HG02571 (cell line): Measurements from ENCODE around the gene NME4.
"Not testable (repeated sequence)": the region's sequence is repeated elsewhere in the genome, so short reads cannot be mapped to it uniquely, and the experiment has no call there.

Experiments
- ATAC-seq: cut with Tn5 transposase; IDR thresholded peaks from one replicate; pipeline ENCODE4 v1.9.1; 2021; ENCODE audit warnings: mild to moderate bottlenecking, moderate library complexity; ENCODE audit not compliant: unreplicated experiment

NME4 gene

DNA sequence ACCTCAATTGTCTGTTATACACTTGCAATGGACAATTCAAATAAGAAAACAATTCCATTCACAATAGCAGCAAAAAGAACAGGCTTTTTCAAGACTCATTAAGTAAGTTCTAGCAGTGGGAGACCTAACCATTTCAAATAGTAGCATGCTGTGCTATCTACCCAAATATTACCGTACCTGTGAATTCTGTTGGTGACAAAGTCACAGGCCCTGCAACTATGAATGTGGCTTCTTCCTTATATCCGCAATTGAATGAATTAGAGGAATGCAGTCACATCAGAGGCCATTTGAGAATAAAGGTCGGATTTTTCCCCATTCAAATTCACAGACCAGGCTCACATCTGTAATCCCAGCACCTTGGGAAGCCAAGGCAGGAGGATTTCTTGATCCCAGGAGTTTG lies 800 bp upstream of the NME4 start:
- no peak for ATAC-seq

DNA sequence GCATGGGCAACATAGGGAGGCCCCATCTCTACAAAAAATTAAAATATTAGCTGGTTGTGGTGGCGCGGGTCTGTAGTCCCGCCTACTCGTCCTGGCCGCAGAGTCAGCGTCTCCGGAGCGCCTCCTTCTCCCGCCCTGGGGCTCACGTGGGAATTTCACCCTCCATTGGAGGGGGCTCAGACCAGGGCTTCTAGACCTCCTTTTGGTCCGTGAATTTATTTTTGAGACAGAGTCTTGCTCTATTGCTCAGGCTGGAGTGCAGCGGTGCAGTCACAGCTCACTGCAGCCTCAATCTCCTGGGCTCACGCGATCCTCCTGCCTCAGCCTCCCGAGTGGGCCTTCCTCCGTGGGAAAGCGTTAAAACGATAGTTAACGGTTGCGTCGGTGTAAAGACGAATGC lies 394 bp upstream of the NME4 start:
- no peak for ATAC-seq

DNA sequence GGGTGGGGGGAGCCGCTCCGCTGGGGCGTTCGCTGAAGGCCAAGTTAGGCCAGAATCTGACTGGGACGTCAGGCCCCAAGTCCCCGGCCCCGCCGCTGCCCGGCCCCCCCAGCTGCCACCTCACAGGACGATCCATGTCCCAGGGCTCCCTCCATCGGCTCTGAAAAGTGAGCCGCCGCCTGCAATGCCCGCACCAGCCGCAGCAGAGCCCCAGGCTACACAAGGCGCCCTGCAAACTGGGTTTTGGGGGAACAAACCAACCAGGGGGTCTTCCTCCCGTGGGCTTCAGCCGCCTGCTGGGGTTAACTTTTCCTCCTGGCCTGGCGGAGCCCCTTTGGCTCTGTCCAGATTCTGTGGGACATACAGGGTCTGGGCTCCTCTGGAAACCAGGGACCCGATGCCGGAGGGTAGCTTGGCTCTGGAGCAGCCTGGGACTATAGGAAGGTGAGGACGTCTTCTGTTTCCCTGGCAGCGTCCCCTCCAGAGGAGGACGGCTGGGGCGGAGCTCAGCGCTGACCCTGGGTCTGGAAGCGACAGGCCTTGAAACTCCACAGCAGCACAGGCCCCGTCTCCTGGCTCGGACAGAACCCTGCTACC lies 835 bp downstream of the NME4 start:
- ATAC-seq, result no peak

DNA sequence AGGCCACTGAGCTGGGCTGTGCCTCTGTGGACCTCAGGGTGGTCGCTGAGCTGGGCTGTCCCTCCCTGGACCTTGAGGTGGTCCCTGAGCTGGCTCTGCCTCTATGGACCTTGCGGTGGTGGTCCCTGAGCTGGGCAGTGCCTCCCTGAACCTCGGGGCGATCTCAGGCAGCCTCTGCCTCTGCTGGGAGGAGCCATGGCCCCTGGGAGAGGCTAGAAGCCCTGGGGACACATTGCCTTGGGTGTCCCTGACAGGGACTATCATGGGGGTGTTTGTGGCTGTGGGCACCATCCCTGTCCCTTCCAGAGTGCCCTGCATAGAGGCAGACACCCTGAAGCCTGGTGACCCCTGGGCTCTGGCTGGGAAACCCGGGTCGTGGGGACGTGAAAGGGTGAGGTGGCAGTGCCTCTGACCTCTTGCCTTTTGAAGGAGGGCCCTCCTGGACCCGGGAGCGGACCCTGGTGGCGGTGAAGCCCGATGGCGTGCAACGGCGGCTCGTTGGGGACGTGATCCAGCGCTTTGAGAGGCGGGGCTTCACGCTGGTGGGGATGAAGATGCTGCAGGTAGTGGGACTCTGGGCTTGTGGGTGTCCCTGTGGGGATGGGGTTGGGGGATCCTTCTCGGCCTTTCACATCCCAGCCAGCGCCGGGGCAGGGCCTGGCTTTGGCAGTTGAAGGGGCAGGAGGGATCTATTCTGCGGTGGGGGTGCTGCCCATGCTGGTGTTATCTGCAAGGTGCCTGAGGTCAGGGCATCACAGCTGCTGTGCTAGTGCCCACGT lies 1.8 kb downstream of the NME4 start:
- no peak for ATAC-seq

DNA sequence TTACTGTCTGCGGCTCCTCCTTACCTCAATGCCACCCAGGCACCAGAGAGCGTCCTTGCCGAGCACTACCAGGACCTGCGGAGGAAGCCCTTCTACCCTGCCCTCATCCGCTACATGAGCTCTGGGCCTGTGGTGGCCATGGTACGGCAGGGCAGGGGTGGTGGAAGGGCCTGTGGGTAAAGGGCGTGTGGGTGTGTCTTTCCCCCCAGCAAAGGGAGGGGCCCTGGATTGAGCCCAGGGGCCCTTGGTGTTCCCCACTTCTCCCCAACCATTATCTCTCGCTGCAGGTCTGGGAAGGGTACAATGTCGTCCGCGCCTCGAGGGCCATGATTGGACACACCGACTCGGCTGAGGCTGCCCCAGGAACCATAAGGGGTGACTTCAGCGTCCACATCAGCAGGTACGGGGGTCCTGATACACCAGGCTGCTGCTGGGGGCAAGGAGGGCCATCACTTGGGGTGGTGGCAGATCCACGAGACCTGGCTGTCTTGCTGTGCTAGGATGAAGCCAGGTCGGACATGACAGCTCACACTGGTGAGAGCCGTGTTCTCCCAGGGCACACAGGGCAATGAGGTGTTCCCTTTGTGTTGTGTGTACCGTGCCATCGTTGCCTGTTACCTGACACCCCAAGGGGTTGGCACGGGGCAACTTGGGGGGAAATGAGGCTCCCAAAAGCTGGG lies 2.5 kb downstream of the NME4 start:
- ATAC-seq, result no peak

DNA sequence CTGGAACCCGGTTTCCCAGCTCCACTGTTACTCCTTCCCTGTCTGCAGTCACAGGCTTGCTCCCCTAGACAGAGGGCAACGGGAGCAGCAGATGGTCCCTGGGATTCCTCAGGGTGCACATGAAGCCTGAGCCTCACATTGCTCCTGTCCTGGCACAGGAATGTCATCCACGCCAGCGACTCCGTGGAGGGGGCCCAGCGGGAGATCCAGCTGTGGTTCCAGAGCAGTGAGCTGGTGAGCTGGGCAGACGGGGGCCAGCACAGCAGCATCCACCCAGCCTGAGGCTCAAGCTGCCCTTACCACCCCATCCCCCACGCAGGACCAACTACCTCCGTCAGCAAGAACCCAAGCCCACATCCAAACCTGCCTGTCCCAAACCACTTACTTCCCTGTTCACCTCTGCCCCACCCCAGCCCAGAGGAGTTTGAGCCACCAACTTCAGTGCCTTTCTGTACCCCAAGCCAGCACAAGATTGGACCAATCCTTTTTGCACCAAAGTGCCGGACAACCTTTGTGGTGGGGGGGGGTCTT lies 3.1 kb downstream of the NME4 start:
- no peak for ATAC-seq

DNA sequence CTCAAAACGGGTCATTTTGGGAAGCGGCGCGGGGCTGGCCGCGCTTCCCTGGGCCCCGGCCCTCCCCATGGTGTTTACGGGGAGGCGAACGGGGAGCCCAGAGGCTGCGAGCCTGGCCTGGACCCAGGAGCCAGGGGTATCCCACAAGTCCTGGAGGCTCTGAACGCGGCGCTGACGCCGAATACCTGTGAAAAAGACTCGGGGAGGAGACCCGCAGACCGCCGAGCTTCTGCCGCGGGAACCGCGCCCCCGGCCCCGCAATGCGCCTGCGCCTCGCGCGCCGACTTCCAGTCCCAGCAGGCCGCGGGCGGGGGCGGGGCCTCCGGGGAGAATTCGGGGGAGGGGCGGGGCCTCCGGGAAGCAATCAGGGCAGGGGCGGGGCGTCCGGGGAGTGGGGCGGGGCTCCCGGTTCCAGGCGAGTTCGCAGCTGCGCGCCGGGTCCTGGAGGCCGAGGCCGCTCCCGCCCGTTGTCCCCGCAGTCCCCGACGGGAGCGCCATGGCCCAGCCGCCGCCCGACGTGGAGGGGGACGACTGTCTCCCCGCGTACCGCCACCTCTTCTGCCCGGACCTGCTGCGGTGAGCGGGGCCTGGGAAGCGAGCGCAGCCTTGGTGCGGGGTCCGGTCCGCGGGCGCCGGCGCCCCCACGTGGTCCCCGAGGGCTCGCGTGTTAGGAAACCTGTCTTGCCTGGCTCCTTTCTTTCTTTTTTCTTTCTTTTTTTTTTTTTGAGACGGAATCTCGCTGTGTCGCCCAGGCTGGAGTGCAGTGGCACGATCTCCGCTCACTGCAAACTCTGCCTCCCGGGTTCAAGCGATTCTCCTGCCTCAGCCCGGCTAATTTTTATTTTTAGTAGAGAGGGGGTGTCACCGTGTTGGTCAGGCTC lies 4.7 kb downstream of the NME4 start, which contains the start of gene DECR2:
Gene DECR2 (plus strand): TSS at position 418 of the 881 bp plus-strand sequence. CDS start 79 bp downstream, at position 497.
- ATAC-seq, result no peak

DNA sequence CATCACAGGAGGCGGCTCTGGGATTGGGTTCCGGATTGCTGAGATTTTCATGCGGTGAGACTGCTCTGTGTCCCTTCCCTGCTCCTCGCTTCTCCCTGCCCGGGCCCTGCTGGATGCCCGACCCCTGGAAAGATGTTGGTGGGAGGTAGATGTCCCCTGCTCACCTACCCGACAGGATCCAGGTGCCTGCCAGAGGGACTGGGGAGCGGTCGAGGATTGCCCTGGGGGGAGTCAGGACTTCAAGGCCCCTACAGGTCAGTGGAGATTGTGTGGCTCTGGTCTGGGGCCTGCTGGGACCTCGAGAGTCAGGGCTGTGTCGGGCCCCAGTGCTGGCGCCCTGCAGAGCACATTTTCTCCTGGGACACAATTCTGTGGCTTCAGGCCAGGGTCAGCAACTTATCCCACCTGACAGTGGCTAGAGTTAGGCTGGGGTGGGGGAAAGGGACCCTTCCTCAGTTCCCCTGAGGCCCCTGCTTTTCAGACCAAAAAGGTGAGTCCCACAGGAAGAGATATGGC lies 8.0 kb downstream of the NME4 start:
- no peak for ATAC-seq

DNA sequence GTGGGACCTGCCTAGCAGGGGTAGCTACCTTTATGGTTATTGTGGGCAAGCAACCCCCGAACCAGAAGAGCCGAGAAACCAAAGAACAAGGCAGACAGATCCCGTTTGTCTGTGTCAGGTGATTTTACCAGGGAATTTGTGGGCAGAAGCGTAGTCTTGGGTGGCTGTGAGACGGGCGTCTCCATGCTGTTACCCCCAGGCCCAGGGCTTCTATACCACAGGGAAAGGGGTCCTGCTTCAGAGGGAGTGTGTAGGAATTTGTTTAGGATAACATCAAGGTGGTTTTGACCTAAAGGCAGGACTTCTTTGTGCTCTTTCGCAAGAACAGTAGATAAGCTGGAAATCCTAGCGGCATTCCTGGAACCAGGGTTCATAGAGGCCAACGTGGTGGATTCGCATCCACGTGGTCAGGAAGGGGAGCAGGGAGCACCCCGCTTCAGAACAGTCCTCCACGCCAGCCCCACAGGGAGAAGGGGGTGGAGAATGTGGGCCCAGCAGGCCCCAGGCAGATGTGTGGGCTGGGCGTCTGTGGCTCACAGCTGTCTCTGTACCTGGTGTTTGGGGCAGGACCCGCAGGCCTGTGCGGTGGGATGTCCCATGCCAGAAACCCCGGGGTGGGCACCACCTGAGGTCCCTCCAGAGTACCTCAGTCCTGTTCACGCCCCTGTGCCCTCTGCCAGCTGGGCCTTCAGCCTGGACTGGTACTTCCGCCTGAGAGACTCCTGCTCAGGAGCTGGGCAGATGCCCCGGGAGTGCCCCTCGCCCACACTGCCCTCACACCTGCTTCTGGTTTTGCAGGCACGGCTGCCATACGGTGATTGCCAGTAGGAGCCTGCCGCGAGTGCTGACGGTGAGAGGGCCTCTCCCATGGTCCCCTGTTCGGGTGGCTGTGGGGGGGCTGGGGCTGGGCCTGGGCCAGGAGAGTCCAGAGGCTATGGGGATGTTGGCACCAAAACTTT lies 8.8 kb downstream of the NME4 start:
- ATAC-seq, result no peak

DNA sequence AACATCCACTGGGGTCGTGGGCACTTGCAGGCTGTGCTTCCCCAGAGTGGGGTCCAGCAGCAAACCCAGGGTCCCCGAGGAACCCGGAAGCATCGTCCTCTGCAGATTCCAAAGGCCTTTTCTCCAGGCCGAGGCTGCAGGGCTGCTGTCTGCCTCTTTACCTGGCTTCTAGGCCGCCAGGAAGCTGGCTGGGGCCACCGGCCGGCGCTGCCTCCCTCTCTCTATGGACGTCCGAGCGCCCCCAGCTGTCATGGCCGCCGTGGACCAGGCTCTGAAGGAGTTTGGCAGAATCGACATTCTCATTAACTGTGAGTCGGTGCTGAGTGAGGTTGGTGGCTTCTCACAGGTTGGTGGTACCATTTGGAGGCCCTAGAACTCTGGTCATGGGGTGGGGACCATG lies 10.3 kb downstream of the NME4 start:
- no peak for ATAC-seq

DNA sequence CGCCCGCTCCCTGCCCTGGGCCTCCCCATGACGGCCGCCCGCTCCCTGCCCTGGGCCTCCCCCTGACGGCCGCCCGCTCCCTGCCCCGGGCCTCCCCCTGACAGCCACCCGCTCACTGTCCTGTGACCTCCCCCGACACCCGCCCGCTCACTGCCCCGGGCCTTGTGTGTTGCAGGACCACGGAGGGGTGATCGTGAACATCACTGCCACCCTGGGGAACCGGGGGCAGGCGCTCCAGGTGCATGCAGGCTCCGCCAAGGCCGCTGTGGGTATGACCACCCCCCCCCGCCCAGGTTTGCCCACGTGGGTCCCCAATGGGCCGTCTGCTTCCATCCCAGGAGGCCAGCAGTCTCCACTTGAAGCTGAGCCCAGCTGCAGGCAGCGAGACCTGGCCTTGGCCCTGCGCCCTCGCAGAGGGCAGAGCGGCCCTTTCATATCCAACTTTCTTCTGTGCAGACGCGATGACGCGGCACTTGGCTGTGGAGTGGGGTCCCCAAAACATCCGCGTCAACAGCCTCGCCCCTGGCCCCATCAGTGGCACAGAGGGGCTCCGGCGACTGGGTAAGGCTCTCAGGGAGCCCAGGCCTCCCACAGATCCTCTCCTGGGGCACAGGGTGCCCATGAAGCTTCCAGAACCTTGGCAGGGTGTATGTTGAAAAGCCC lies 13.6 kb downstream of the NME4 start:
- ATAC-seq, result no peak

DNA sequence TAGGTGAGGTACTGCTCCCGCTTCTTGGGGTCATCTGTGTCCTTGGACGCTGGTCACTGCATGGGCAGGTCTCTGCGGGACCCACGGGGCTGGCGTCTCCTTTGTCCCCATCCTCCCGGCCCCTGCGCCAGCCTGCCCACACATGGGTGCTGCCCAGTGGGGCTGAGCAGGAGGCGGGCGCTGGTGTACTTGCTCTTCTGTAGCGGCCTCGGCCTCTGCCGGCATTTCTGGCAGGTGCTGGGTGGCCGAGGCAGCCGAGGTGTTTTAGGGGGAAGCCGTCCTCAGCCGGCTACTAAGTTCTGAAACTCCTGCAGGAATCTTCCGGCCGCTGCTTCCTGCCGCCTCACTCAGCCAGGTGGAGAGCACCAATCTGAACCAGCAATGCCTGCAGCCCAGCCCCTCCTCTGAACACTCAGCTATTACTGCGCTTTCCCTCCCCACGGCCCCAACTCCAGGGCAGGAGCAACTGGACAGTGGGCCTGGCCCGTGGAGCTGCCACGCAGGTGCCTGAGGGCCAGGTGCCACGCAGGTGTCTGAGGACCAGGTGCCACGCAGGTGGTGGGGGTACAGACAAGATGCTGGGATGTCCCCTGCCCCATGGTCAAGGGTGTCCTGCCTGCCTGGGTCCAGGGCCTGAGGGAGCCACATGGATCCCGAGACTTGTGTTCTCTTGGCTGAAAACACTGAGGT lies 14.7 kb downstream of the NME4 start:
- no peak for ATAC-seq

DNA sequence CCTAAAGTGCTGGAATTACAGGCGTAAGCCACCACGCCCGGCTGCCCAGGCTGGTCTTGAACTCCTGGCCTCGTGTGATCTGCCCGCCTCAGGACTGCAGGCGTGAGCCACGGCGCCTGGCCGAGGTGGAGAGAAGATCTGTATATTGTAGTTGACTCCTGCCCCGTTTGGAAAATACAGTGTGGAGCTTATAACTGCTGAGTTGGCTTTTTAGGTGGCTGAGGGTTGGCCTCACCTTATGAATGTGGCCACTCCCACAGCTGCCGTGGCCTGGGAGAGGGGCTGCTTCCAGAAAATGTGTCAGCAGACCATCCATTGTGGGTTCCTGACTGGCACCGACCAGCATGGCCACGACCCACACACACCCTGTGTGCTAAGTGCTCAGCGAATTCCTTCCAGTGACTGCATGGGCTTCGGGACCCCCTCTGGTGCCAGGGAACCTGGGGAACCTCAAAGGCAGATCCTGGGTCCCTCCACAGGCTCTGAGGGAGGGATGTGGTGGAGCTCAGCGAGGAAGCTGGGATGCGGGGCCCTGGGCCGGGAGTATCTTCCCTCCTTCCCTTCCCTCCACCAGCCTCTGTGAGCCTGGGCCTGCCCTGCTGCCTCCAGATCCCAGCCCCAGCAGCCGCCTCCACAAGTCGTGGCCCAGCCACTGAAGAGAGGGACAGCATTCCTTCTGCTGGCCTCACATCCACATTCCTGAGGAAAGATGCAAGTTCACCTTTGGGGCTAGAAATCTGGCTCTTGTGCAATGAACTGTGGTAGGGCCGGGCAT lies 17.6 kb downstream of the NME4 start:
- no peak for ATAC-seq

DNA sequence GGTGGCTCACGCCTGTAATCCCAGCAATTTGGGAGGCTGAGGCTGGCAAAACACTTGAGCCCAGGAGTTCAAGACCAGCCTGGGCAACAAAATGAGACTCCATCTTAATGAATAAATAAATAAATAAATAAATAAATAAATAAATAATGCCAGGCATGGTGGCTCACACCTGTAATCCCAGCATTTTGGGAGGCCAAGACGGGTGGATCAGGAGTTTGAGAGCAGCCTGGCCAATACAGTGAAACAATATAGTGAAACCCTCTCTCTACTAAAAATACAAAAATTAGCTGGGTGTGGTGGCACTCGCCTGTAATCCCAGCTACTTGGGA lies 18.1 kb downstream of the NME4 start:
- not testable (repeated sequence) for ATAC-seq

DNA sequence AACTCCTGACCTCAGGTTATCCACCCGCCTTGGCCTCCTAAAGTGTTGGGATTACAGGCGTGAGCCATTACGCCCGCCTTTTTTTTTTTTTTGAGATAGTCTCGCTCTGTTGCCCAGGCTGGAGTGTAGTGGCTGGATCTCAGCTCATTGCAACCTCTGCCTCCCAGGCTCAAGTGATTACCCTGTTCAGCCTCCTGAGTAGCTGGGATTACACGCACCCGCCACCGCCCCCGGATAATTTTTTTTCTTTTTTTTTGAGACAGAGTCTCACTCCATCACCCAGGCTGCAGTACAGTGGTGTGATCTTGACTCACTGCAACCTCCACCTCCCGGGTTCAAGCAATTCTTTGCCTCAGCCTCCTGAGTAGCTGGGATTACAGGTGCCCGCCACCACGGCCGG lies 25.2 kb downstream of the NME4 start:
- ATAC-seq, result not testable (repeated sequence)

DNA sequence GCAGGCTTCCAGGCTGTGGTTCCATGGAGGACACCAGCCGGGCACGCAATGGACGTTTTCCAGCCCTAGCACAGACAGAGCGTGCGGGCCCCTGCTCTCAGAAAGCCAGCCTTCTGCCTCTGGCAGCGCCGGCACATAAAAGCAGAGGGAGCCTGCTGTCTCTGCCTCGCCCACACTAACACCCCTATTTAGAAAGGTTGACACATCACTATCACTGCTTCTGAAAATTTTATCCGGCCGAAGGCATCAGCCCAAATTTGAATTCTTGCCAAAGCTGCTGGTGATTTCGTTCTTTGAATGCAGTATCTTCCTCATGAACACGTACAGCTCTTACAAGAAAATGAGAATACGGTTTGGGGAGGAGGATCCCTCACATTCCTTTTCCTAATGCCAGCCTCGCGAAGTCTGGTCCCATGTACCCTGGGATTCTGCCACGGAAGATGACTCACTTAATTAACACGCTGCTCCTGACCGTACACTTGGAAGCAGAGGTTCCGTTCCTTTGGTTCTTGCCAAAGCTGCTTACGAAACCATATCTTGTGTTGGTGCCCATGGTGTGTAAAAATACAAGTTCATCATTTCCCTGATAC lies 27.1 kb downstream of the NME4 start:
- no peak for ATAC-seq

DNA sequence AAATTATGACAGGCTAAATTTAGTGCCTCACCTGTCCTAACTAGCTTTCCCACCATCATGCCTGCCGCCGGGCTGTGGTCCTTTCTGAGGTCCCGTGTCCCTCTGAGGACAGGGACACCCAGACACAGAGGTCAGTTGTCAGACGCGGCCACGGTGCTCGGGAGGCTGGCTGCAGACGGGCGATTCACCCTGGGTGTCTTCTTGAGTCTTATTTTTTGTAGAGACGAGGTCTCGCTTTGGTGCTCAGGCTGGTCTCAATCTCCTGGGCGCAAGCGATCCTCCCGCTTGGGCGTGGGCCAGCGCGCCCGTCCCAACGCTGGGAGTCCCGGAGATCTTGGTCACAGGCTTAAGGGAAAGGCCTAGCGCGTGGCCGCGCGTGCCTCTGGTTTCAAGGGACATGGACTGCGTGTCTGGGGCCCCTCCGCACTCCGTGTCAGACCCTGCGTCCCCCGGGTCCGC lies 27.7 kb downstream of the NME4 start:
- ATAC-seq, result no peak
